GM19193 (cell line): ENCODE measurements around the gene GUCD1.

ENCODE experiments used
- POLR2A ChIP-seq: IDR thresholded peaks from 4 replicates; pipeline ENCODE4 v1.6.1; 2011; ENCODE audit not compliant: insufficient read depth, insufficient read length; ENCODE audit errors: extremely low read depth

The GUCD1 gene

GRCh38 chr22:24518771-24519485 lies 36.0 kb downstream of the GUCD1 start:
- TF ChIP-seq POLR2A = no peak

GRCh38 chr22:24518228-24518627 lies 36.7 kb downstream of the GUCD1 start:
- no peak for TF ChIP-seq POLR2A

- no peak for TF ChIP-seq POLR2A
Measured at GRCh38 chr22:24517446-24517845, 37.5 kb downstream of the GUCD1 start.

- TF ChIP-seq POLR2A = no peak
Measured at GRCh38 chr22:24516301-24516737, 38.6 kb downstream of the GUCD1 start.

- no peak for TF ChIP-seq POLR2A
Measured at GRCh38 chr22:24515027-24515338, 40.0 kb downstream of the GUCD1 start.

GRCh38 chr22:24514241-24515026 lies 40.5 kb downstream of the GUCD1 start:
- TF ChIP-seq POLR2A = no peak

GRCh38 chr22:24513378-24514240 lies 41.3 kb downstream of the GUCD1 start:
- no peak for TF ChIP-seq POLR2A

- no peak for TF ChIP-seq POLR2A
Measured at GRCh38 chr22:24512043-24512442, 42.9 kb downstream of the GUCD1 start.

GRCh38 chr22:24510637-24511625 lies 44.0 kb downstream of the GUCD1 start:
- no peak for TF ChIP-seq POLR2A

- TF ChIP-seq POLR2A = no peak
Measured at GRCh38 chr22:24507716-24508115, 47.2 kb downstream of the GUCD1 start.

- no peak for TF ChIP-seq POLR2A
Measured at GRCh38 chr22:24506802-24507438, 48.0 kb downstream of the GUCD1 start.

- TF ChIP-seq POLR2A = no peak
Measured at GRCh38 chr22:24504956-24505736, 49.8 kb downstream of the GUCD1 start.

- no peak for TF ChIP-seq POLR2A
Measured at GRCh38 chr22:24504540-24504939, 50.4 kb downstream of the GUCD1 start.
